Measurements from ENCODE around the gene ZRSR2. TPM values are rescaled to one million over a fixed set of nuclear protein-coding genes. Genes with fewer than 3 reads are reported as not detected.

Gene ZRSR2
- polyA plus RNA-seq, 1 of the 3 experiments (the other 2 are of a cell fraction), result 14.3 TPM

DNA sequence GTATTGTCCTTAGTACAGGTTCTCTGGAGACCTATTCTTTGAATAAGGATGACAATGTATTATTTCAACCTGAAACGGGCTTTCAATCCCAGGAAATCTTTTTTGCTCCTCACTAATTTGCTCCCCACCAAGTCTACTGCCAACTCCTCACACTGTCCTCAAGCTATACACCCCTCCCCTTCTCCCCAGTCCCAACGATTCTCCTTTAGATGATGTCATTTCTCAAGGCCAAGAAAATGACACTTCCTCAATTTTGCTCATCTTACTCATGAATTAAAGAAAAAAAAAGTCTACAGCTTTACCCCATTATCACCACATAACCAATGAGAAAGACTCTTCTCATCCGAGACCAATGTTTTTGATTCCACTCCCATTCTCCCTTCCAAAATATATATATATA lies 43.8 kb downstream of the ZRSR2 start:
- H3K27ac ChIP-seq (ENCODE audit: low read depth in 2 of 2, low read length in 1 of 2), result no peak overlapping the region
- peaks cover 16% of the 10 kb centered on the region for H3F3A ChIP-seq (replicated peaks; ENCODE audit: insufficient read depth)
- no peaks in the 10 kb centered on the region for H3K79me2 ChIP-seq (ENCODE audit: insufficient read depth)
- H4K20me1 ChIP-seq (ENCODE audit: insufficient read depth), result no peaks in the 10 kb centered on the region
- TF ChIP-seq EZH2phosphoT487 (IDR thresholded peaks at IDR 0.05; ENCODE audit: borderline replicate concordance, low read depth), result no peak
- no peak for TF ChIP-seq RAD21 (IDR thresholded peaks at IDR 0.05; ENCODE audit: low read length)
- no peak for TF ChIP-seq FOXM1 (IDR thresholded peaks at IDR 0.05; ENCODE audit: low read depth)
- TF ChIP-seq NFIC (IDR thresholded peaks at IDR 0.05; ENCODE audit: borderline replicate concordance), result no peak
- TF ChIP-seq, protein P1, sequence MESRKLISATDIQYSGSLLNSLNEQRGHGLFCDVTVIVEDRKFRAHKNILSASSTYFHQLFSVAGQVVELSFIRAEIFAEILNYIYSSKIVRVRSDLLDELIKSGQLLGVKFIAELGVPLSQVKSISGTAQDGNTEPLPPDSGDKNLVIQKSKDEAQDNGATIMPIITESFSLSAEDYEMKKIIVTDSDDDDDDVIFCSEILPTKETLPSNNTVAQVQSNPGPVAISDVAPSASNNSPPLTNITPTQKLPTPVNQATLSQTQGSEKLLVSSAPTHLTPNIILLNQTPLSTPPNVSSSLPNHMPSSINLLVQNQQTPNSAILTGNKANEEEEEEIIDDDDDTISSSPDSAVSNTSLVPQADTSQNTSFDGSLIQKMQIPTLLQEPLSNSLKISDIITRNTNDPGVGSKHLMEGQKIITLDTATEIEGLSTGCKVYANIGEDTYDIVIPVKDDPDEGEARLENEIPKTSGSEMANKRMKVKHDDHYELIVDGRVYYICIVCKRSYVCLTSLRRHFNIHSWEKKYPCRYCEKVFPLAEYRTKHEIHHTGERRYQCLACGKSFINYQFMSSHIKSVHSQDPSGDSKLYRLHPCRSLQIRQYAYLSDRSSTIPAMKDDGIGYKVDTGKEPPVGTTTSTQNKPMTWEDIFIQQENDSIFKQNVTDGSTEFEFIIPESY (IDR thresholded peaks at IDR 0.05; ENCODE audit: borderline replicate concordance, low read depth), result no peak
- TF ChIP-seq, protein P2, sequence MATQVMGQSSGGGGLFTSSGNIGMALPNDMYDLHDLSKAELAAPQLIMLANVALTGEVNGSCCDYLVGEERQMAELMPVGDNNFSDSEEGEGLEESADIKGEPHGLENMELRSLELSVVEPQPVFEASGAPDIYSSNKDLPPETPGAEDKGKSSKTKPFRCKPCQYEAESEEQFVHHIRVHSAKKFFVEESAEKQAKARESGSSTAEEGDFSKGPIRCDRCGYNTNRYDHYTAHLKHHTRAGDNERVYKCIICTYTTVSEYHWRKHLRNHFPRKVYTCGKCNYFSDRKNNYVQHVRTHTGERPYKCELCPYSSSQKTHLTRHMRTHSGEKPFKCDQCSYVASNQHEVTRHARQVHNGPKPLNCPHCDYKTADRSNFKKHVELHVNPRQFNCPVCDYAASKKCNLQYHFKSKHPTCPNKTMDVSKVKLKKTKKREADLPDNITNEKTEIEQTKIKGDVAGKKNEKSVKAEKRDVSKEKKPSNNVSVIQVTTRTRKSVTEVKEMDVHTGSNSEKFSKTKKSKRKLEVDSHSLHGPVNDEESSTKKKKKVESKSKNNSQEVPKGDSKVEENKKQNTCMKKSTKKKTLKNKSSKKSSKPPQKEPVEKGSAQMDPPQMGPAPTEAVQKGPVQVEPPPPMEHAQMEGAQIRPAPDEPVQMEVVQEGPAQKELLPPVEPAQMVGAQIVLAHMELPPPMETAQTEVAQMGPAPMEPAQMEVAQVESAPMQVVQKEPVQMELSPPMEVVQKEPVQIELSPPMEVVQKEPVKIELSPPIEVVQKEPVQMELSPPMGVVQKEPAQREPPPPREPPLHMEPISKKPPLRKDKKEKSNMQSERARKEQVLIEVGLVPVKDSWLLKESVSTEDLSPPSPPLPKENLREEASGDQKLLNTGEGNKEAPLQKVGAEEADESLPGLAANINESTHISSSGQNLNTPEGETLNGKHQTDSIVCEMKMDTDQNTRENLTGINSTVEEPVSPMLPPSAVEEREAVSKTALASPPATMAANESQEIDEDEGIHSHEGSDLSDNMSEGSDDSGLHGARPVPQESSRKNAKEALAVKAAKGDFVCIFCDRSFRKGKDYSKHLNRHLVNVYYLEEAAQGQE (IDR thresholded peaks at IDR 0.05; ENCODE audit: low read depth, low read length), result no peak
- TF ChIP-seq NRF1 (IDR thresholded peaks at IDR 0.05; ENCODE audit: low read depth, low read length), result no peak
- TF ChIP-seq POLR2AphosphoS5 (IDR thresholded peaks at IDR 0.05; ENCODE audit: low read depth, low read length), result no peak
- no peak for TF ChIP-seq EP300 (IDR thresholded peaks at IDR 0.05; ENCODE audit: borderline replicate concordance in 1 of 2, low read depth in 1 of 2, low read length in 1 of 2)
- TF ChIP-seq, protein P3, sequence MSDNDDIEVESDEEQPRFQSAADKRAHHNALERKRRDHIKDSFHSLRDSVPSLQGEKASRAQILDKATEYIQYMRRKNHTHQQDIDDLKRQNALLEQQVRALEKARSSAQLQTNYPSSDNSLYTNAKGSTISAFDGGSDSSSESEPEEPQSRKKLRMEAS (IDR thresholded peaks at IDR 0.05; ENCODE audit: low read depth), result no peak
- no peak for TF ChIP-seq MEF2A (IDR thresholded peaks at IDR 0.05; ENCODE audit: borderline replicate concordance, low read depth)
- TF ChIP-seq GATA2 (CRISPR knock-in tag; IDR thresholded peaks at IDR 0.05), result no peak
- no peak for TF ChIP-seq RCOR1 (IDR thresholded peaks at IDR 0.05; ENCODE audit: low read length)
- no peak overlapping the region for H3K4me3 ChIP-seq (ENCODE audit: low read depth in 2 of 2, low read length in 1 of 2)
- no peak overlapping the region for H3K4me2 ChIP-seq
- no peaks in the 10 kb centered on the region for H3K27me3 ChIP-seq (ENCODE audit: insufficient read depth)
- H2AFZ ChIP-seq (ENCODE audit: low read depth), result no peak overlapping the region
- ChIA-PET CTCF (interaction anchor here (0.8 to 0.9 kb wide), 2 partner anchors 18 to 29 kb away, joined by 3 to 4 read pairs; no protein-coding TSS in a partner anchor), POLR2A (no interaction called here)
- 72% methylated on average over 3 of the region's 3 CpGs for WGBS (ENCODE audit: low lambda C conversion rate)
- no peaks in the 10 kb centered on the region for H3K9me2 ChIP-seq
- H3K4me1 ChIP-seq (ENCODE audit: control insufficient read depth in 1 of 2, insufficient read depth in 2 of 2, low read depth in 1 of 2, low read length in 1 of 2), result peaks cover 0 to 3% of the 10 kb centered on the region in 2 experiments; a peak in 1 of 4 replicates
- H3K9me3 ChIP-seq, result no peaks in the 10 kb centered on the region
- no peak overlapping the region for H3K9ac ChIP-seq
- no peak for DNase-seq
- peaks cover 5 to 9% of the 10 kb centered on the region in 2 experiments for H3K36me3 ChIP-seq (replicated peaks in 1 of 2; ENCODE audit: control insufficient read depth in 1 of 2, insufficient read depth in 2 of 2, low read length in 1 of 2)
